ENCODE measurements around the gene LYAR. TPM values are rescaled to one million over a fixed set of nuclear protein-coding genes. Genes with fewer than 3 reads are reported as not detected.

The LYAR gene
- polyA plus RNA-seq, 1 of the 3 experiments (the other 2 are of a cell fraction): 11.2 TPM

- H3K36me3 ChIP-seq (replicated peaks in 1 of 2; ENCODE audit: control insufficient read depth in 1 of 2, insufficient read depth in 2 of 2, low read length in 1 of 2): peaks cover 7 to 44% of the 10 kb centered on the region in 2 experiments
- WGBS (ENCODE audit: low lambda C conversion rate): 98% methylated on average over 11 of the region's 11 CpGs
- H3F3A ChIP-seq (replicated peaks; ENCODE audit: insufficient read depth): no peaks in the 10 kb centered on the region
- no peak overlapping the region for H3K9ac ChIP-seq
- no peaks in the 10 kb centered on the region for H3K9me3 ChIP-seq
- CTCF ChIA-PET: no interaction called here
- H3K27ac ChIP-seq (ENCODE audit: low read depth in 2 of 2, low read length in 1 of 2): no peak overlapping the region
- TF ChIP-seq RAD21 (IDR thresholded peaks at IDR 0.05; ENCODE audit: low read length) (no peak), NFIC (IDR thresholded peaks at IDR 0.05; ENCODE audit: borderline replicate concordance) (no peak), RFX5 (IDR thresholded peaks at IDR 0.05; ENCODE audit: low read length) (no peak), GABPA (IDR thresholded peaks at IDR 0.05; ENCODE audit: low read depth) (no peak), GATA2 (CRISPR knock-in tag; IDR thresholded peaks at IDR 0.05) (no peak), SIN3A (IDR thresholded peaks at IDR 0.05; ENCODE audit: borderline replicate concordance, low read depth, low read length) (no peak), MEF2A (IDR thresholded peaks at IDR 0.05; ENCODE audit: borderline replicate concordance, low read depth) (no peak), ZBTB33 (IDR thresholded peaks at IDR 0.05; ENCODE audit: borderline replicate concordance, low read depth) (no peak), RXRA (IDR thresholded peaks at IDR 0.05; ENCODE audit: borderline replicate concordance, low read depth) (no peak), FOXM1 (IDR thresholded peaks at IDR 0.05; ENCODE audit: low read depth) (no peak), IRF3 (IDR thresholded peaks at IDR 0.05; ENCODE audit: low read depth, low read length) (no peak), RCOR1 (IDR thresholded peaks at IDR 0.05; ENCODE audit: low read length) (no peak), USF1 (IDR thresholded peaks at IDR 0.05; ENCODE audit: borderline replicate concordance, low read depth) (no peak), TCF12 (IDR thresholded peaks at IDR 0.05) (no peak), FOXJ3 (CRISPR knock-in tag; IDR thresholded peaks at IDR 0.05) (no peak), MXI1 (IDR thresholded peaks at IDR 0.05; ENCODE audit: low read depth, low read length) (no peak)
- TF ChIP-seq, protein P1, sequence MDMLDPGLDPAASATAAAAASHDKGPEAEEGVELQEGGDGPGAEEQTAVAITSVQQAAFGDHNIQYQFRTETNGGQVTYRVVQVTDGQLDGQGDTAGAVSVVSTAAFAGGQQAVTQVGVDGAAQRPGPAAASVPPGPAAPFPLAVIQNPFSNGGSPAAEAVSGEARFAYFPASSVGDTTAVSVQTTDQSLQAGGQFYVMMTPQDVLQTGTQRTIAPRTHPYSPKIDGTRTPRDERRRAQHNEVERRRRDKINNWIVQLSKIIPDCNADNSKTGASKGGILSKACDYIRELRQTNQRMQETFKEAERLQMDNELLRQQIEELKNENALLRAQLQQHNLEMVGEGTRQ (IDR thresholded peaks at IDR 0.05; ENCODE audit: borderline replicate concordance, low read depth, low read length): no peak
- H3K4me2 ChIP-seq: no peak overlapping the region
- H3K4me3 ChIP-seq (ENCODE audit: low read depth in 2 of 2, low read length in 1 of 2): no peak overlapping the region
- POLR2A ChIA-PET: no interaction called here
- H4K20me1 ChIP-seq (ENCODE audit: insufficient read depth): no peaks in the 10 kb centered on the region
- no peak overlapping the region for H2AFZ ChIP-seq (ENCODE audit: low read depth)
- H3K27me3 ChIP-seq (ENCODE audit: insufficient read depth): no peaks in the 10 kb centered on the region
- H3K79me2 ChIP-seq (ENCODE audit: insufficient read depth): no peaks in the 10 kb centered on the region
- H3K4me1 ChIP-seq (ENCODE audit: control insufficient read depth in 1 of 2, insufficient read depth in 2 of 2, low read depth in 1 of 2, low read length in 1 of 2): no peaks in the 10 kb centered on the region
- H3K9me2 ChIP-seq: no peaks in the 10 kb centered on the region
- DNase-seq: no peak
Measured at GRCh38 chr4:4269331-4269731, 20.6 kb downstream of the LYAR start.

Measured in SK-N-SH (cell line).